ENCODE measurements around the gene FBXO34.

- TF ChIP-seq CTCF (conservative IDR thresholded peaks at IDR 0.05; ENCODE audit: low read length), result no peak
- no peak for TF ChIP-seq EZH2phosphoT487 (IDR thresholded peaks at IDR 0.05; ENCODE audit: borderline replicate concordance)
Measured at GRCh38 chr14:55277972-55278740, 6.9 kb downstream of the FBXO34 start.
